Kidney glomerular epithelial cell (primary cell): ENCODE data around the gene DPH6.
A peak's percentile ranks its signal among the peaks of the same experiment; 100 is the strongest.
"Not testable (repeated sequence)": the region's sequence is repeated elsewhere in the genome, so short reads cannot be mapped to it uniquely, and the experiment has no call there.

Experiments used
- DNase-seq: peaks from one replicate; lab custom pipeline; 2025; lab: John Stamatoyannopoulos, UW

DPH6 gene, protein sequence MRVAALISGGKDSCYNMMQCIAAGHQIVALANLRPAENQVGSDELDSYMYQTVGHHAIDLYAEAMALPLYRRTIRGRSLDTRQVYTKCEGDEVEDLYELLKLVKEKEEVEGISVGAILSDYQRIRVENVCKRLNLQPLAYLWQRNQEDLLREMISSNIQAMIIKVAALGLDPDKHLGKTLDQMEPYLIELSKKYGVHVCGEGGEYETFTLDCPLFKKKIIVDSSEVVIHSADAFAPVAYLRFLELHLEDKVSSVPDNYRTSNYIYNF

DNA sequence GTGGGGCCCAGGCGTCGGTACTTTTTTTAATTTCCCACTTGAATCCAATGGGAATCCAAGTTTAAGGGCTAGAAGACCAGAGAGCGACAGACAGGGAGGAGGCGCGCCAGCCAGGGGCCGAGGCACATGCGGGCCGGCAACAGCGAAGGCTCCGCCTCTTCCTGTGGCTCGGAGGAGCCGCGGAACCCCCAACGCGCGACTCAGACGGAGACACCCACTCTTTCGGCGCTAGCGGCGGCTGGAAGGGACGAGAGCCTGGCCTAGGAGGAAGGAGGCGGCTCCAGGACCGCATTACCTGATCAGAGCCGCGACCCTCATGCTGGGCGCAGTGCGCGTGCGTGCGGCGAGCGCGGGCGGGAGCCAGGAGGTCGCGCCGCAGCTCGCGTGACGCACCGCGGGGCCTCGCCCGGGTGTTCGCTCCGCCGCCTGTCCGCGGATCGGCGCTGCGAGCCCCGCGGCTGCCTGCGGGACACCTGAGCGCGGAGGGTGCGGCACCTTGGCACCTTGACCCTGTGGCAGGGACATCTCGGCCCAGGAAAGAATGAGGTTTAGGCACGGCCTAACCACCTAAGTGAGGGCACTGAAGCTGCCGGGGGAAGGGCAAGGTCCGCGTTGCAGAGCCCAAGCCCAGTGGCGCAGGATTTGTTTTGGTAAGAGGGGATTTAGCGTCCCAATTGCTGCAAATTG lies at the start of gene DPH6:
Gene DPH6, minus strand, starts transcription at position 342 of the 687 bp plus-strand sequence. Its CDS starts 24 bp downstream, at position 318.
- peak; percentile 84 for DNase-seq

DNA sequence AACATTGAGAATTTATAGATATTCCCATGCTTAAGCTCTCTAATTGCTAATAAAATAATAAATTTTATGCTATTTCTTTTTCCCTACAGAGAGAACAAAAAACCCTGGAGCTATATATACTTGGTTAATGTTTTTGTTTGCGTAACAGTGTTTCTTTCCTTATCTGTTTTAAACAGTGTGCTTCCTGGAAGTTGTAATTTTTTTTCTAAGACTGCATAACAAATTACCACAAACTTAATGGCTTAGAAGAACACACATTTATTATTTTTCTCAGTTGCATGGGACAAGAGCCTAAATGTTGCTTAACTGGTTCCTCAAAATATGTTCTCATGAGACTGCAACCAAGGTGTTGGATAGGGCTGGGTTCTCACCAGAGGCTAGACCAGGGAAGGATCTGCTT lies 49.7 kb upstream of the DPH6 start:
- no peak for DNase-seq

DNA sequence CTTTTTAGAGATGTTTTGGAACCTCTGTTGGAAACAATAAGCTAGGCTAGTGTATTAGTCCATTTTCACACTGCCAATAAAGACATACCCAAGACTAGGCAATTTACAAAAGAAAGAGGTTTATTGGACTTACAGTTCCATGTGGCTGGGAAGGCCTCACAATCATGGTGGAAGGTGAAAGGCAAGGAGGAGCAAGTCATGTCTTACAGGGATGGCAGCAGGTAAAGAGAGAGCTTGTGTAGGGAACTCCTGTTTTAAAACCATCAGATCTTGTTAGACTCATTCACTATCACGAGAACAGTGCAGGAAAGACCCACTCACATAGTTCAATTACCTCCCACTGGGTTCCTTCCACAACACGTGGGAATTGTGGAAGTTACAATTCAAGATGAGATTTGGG lies 46.0 kb upstream of the DPH6 start:
- DNase-seq: not testable (repeated sequence)

DNA sequence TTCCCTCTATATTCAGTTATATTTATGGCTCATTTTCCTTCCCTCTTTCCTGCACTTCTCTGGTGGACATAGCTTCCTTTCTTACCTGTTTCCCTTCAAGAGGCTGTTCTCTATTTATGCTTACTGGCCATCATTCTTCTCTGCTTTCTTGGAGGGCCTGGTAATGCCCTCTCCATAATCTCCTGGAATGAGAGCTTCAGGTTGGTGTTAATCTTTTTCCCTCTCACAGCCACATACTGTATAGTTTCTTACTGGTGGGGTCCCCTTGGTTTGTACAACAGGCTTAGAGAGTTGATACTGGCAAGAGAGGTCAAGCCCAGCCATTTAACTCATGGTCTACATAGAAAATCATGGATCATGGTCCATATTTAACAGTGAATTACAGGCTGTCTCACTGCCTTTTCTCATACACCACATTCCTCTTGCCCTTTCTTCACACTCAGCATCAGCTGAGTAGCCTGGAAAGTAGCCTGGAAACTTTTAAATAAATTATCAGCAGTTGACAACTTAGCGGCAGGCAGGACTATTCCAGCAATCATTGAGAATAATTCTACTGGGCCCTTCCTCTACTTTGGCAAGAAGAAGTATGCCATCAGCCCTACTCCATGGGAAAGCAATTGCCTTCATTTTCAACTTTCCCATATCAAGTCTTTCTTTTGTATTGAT lies 38.0 kb upstream of the DPH6 start:
- DNase-seq: no peak

DNA sequence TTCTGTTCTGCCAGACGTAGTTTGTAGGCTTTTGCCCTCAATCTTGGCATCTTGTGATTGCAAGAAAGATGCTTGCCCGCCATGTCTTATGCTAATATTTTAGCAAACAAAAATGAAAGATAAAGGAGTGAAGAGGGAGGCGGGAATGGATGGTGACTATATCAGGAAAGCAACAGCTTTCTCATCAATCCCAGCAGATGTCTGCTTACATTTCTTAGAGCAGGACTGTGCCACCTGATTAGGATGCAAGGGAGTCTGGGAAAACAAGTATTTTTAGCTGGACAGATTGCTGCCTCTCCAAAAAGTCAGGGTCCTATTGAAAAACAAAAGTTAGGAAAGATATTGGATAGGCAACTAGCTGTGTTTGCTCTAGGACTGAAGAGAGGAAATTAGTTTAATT lies 34.6 kb upstream of the DPH6 start:
- no peak for DNase-seq

DNA sequence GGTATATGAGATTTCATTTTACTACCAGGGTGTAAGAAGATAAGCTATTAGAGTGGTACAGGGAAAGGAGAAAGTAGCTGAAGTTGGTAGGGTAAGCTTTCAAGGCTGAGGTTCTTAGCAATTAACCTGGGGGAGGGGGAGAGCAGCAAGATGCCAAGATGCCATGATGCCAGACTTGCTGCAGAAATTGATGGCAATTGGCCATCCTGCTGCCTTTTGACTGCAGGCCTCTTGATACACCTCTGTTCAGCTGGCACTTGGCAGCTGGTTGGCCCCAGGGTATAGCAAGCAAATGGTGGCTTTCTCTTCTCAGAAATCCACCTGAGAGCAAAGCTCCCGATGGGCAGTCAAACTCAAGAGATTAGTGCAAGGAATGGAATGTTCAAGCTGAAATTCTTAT lies 21.4 kb upstream of the DPH6 start:
- DNase-seq: no peak

DNA sequence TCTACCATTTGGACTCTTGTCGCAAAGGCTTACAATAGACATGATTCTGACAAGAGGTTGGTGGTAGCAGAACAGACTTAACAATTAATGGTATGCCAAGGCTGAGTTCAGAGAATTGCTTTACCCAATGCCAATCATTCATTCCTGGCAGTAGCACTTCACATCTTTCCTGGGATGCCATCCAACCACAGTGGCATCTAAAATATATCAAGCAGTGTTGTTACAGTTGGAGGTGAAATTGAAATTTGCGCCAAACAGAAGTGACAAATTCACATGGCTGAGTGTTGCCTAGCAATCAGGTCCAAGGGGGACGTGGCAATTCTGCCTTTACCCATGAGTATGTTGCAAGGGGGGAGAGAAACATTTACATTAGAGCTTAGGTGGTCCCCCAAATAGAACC lies 21.0 kb upstream of the DPH6 start:
- DNase-seq: no peak

DNA sequence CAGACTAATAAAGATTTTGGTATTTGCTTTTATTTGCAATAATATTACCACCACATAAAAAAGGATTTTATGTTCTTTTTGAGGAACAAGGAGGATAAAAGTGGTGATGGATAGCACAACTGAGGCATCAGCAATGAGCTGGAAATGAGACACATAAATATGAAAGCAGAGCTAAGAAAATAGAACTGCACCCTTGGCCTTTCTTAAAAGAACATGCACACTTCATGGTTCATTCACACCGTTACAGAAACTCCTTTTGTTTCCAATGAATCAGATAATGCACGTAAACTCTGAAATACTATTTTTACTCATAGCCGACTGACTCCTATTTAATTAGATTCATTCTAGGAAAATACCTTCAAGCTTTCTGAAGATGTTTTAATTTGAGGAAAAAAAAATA lies 19.9 kb upstream of the DPH6 start:
- DNase-seq: no peak

DNA sequence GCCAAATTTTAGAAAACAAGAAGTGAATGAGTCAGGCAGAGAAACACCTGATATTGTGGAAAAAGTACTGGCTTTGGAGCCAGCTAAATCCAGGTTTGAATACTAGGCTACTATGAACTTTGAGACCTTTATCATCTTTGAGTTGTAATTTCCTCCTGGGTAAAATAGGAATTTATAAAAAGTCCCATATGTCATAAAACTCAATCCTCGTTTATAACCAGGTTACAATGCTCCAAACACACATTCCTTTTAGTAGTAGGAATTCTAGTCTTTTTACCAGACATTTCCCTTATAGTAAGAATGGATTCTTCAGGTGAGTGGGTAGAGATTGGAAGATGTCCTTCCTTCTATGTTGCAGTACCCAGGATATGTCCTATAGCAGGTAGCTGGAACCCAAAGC lies 16.7 kb upstream of the DPH6 start:
- no peak for DNase-seq

DNA sequence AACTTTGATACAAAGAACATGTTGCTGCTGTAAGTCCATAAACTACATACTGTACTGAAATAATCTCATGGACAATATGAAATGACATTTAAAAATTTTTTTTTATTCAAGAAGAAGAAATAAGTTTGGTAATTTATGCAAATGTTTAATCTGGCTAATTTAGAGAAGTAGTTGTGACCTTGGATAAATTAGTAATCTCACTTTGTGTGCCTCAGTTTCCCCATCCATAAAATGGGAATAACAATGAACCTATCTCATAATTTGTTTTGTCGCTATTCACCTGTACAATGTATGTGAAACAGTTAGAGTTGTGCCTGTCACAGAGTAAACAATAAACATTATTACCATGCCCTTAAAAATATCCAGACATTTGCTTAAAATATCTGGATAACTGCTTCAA lies 15.3 kb upstream of the DPH6 start:
- DNase-seq: no peak

DNA sequence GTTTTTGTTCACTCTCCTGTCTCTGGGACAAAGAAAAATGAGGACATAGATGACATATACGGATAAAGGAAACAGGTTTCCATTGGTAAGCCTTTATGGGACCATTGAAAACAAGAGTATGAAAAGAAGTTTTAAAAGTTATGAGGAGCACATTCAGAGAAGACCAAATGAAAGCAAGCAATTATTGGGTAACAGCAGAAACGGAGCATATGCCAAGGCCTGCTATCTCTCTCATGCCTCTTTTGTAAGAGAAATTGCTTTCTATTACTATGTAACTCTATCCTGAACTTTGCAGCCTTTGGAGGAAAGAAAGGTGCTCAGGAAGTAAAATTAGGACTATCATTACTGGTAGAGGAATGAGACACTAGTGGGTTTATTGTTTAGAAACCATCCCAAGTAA lies 14.9 kb upstream of the DPH6 start:
- no peak for DNase-seq

DNA sequence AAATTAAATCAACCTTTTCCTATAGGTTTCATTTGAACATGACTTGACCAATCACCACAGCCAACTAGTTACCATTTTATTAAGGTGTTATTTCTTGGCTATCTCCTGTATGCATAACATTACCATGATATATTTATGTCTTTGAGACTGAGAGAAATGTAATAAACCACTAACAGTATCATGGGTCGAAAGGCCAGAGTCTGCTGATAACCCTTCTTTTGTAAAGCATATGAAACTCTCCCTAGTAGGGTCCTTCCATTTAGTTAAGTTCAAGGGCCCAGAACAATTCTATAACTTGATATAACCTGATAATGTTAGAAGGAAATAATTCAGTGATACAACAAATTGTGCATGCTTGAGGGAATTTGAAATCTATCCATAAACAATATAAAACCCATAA lies 14.3 kb upstream of the DPH6 start:
- DNase-seq: no peak

DNA sequence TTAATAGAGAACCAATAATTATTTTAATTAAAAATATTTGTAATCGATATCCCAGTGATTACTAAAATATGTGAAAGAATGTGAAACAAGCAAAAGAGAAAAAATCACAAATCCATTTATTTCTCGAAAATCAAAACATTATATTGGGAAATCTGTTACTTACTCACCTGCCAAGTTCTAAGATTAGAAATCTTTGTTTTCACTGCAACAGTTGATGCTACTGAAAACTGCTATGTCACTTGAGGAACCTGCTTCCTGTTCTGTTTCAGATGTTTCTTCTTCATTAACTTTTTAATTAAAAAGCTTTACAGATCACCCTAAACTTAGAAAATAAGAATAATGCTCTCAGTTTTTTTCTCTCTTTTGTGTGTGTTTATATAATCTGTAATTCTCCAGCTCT lies 13.7 kb upstream of the DPH6 start:
- no peak for DNase-seq

DNA sequence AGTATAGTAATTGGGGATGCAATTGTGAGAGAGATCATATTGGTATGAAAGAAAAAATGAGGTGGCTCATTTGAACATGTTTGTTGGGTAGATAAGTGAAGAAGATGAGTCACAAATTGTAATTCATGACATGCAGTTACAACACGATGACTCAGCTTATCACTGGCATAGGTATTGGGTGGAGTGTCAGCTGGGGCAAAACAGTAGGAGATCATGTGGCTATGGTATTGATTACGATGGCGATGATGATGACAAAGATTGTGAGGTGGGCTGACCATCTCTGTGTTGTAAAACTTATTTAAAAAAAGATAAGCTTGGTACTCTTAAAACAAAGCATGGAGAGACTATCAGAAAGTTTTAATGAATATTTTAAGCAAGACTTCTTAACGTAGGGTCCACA lies 11.6 kb upstream of the DPH6 start:
- DNase-seq: peak; percentile 25

DNA sequence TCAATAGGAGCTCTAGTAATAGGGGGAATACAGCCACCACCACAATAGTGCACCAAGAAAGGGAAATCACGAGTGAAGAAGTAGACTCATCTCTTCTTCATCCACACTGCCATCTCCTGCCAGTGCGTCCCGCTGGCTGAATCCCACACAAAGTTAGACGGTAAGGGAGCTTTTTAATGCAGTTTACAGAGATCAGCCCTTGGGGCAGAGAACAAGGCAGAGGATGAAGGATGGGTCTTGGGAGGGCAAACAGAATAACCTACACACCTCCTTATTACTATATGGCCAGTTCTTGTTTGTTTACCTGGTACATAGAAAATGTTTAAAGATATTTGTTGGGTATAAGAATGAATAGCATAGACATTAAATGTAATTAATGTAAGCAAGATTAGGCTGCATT lies 11.0 kb upstream of the DPH6 start:
- DNase-seq: no peak

DNA sequence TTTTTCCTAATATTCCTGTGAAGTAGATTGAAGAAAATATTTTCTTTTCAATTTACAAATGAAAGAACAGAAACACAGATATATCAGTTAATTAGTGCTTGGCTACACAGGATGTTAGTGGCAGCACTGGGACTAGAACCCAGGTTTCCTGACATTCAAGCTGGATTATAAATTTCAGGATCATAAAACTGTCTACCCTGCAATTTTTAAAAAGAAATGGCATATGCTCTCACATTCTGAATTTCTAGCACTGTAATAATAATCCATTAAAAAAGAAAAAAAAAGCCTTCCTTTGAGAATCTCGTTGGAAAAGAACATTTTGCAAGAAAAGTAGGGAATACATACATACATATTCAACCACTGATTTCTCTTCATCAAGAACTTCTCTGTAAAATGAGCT lies 9.3 kb upstream of the DPH6 start:
- no peak for DNase-seq

DNA sequence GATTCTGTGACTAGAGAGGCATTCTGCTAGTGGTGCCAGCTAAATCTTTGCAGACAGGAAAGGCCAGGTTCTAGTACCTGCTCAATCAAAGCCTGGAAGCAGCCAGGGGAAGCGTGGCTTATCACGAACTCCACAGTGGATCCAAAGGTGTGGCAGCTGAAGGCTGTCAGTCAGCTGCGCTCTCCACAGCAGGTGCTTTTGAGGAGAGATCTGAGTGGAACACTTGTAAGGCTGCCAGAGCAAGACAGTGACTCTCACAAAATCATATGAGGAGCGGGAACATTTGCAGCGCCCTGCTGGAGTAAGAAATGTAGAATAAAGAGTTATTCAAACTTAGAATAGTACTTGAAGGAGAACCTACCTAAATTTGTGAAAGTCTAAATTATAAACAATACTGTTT lies 5.0 kb upstream of the DPH6 start:
- DNase-seq: no peak

DNA sequence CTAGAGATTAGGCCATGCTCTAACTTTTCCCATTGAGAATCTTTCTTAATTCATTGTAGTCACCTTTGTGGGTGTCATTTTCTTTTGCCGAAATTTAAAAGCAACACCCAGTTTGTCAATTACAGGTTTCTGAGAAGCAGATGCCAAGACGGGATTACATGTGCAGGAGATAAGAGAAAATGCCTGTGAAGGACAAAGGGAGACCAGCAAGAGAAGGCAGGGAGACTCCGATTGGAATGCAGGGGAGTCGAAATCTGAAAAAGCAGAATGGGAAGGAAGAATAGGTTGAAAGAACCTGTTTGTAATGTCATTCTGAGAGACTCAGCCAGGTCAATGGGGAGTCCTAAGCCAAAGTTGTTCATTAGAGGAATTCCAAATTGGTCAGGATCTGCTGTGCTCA lies 3.6 kb upstream of the DPH6 start:
- DNase-seq: no peak

DNA sequence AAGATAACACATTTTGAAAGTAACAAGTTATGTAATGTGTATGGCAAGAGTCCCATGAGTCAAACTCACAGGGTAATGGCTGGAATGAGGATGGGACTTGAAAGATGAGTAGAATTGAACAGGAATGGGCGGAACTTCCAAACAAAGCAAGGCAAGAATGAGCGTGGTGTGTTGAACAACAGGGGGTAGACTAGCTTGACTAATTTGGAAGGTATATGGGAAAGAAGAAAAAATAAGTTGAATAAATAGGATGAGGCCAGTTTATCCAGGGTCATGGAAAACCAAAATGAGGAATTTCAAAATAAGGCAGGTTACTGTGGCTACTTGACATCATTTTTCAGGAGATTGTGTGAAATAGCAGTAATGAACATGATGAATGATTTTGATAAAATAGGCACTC lies 2.5 kb upstream of the DPH6 start:
- DNase-seq: no peak

DNA sequence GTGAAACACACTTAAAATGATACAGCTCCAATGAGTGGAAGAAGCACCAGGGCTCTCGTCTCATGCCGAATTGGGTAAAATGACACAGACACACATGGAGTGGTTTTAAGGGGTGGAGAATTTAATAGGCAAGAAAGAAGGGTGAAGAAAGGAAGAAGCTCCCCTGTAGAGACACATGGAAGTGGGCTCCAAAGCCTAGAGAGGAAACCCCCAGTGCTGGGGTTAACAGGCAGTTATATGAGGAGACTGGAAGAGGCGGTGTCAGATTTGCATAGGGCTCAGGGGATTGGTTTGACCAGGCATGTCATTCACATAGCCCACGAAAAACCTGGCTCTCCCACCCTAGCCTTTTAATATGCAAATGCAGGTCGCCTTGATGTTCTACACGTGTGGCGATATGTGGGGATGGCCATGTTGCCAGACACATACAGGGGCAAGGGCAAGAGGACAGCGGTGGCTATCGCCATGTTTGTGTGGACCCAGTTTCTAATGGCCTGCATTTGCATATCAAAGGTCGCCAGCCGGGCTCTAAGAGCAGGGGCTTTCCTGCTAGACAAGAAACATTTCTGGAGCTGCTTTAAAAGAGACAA lies 1.9 kb upstream of the DPH6 start:
- DNase-seq: no peak

DNA sequence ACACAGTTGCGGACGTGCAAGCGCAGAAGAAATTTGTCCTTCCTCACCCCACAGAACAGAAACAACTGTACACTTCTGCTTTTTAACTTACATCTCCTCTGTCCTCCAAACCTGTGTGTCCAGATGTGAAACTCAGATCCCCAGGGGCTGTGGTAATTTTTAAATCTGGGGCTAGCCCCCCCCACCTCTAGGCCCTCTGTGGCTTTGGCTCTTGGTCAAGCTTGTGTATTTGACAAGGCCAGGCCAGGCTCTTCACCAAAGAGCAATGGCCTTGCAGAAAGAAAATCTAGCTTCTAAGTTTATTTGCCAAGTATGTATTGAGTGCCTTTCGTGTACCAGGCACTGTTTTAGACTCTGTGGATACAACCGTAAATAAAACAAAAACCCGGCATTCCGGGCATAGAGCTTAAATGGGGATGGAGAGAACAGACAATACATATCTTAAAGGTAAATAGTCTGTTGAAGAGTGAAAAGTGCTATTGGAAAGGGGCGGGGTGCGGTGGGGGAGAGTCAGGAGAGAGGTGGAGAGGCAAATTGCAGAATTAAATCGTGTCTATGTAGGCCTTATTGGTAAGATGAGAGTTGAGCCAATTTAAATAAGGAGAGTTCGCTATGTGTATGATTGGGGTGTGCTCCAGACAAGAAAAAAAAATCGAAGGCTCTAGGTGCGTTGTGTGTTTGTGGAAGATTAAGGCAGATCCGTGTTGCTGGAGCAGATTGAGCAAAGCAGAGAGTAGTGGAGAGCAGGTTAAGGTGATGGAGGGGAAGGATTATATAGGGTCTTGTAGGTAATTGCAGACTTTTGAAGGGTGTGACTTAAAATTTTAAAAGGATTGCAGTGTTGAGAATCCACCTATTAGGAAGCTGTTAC lies 781 bp upstream of the DPH6 start:
- no peak for DNase-seq

DNA sequence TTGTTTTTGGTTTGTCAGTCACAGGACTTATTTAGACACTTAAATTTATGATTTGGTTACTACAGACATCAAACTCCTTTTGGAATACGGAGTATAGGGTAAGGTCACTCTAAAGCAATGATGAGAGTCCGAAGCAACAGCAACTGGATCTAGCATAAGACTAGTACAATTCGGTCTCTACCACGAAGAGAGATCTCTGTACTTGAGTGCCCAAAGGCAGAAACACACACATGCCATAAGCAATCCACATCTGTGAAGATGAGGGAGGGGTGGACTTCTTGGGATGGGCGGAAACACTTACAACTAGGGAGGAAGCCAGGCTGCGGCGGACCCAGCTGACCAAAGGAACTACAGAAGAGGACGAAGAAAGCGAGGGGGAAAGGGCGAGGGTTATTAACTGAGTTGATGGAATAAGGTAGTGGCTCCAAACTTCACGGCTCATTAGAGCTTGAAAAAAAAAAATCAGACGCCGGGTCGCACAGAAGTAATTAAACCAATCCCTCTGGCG lies 595 bp downstream of the DPH6 start:
- DNase-seq: peak; percentile 84
